ENCODE data around the gene PRR5.
"Not testable (repeated sequence)": the region's sequence is repeated elsewhere in the genome, so short reads cannot be mapped to it uniquely, and the experiment has no call there.

The PRR5 gene

GRCh38 chr22:44701824-44702478, at the start of gene PRR5:
PRR5 (plus strand) TSS chr22:44702204; CDS start chr22:44702475, 271 bp downstream.
- DNase-seq, result no peak

GRCh38 chr22:44652866-44653265, 49.1 kb upstream of the PRR5 start:
- DNase-seq, result not testable (repeated sequence)

GRCh38 chr22:44658311-44658953, 43.6 kb upstream of the PRR5 start:
- DNase-seq, result no peak

GRCh38 chr22:44659140-44659539, 42.9 kb upstream of the PRR5 start:
- no peak for DNase-seq

DNA sequence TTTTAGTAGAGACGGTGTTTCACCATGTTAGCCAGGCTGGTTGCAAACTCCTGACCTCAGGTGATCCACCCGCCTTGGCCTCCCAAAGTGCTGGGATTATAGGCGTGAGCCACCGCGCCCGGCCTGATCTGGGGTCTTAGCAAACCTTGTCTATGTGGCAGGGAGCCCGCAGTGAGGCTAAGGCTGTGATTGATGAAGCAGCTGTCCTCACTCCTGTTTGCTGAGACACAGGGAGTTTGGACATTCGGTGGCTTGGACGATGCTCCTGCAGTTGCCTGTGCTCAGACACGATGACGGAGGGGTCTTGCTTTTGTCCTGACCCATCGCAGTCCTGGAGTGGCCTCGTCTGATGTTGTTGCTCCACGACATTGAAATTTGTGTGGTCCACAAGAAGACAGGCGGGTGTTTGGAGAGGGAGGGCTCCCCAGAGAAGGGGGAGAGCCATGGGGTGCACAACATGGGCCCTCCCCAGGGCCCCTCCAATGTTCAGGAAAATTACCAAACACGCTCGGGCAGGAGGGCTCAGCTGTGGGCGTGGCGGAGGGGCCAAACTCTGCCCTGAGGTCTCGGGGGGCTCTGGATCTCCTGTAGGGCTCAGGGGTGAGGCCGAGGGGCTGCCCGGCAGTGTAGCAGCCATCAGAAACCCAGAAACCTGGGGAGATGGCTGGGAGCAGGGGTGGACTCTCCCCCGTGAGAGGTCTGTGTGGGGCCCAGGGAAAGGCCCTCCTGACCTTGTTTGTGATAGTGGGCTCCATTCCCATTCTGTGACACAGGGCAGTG, 41.8 kb upstream of the PRR5 start:
- no peak for DNase-seq

DNA sequence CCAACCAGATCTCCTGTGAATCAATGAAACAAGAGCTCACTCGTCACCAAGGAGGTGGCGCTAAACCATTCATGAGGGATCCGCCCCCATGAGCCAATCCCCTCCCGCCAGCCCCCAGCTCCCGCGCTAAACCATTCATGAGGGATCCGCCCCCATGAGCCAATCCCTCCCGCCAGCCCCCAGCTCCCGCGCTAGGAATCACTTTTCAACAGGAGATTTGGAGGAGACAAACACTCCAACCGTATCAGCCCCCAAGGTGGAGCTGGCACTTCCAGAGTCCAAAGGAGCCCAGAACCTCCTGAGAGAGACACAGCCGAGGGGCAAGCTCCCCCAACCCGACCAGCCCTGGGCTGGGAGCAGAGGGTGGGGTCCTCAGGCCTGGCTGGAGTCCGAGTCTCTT, 40.9 kb upstream of the PRR5 start:
- DNase-seq, result no peak

GRCh38 chr22:44661659-44662569, 40.1 kb upstream of the PRR5 start:
- DNase-seq, result no peak

DNA sequence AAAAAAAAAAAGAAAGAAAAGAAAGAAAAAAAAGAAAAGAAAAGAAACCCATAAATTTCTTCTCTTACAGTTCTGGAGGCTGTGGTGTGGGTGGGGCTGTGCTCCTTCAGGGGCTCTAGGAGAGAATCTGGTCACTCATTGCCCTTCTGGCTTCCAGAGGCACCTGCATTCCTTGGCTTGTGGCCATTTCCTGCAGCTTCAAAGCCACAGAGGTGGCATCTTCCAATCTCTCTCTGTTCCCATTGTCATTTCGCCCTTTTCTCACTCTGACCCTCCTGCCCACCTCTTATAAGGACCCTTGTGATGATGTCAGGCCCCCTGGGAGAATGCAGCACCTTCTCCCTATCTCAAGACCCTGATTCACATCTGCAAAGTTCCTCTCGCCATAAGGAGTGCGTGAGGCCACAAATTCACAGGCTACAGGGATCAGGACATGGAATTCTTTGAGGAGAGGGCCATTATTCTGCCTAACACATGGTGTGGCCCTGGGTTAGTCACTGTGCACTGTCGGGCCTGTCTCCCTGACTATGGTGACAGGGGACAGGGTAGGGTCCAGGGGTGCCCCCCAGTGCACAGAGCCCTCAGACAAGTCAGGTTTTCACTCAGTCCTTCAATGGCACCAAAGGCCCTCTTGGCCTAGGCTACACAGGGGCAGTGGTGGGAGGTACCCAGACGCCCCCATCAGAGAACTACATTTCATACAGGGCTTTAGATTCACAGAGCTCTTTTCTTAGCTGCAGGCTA, 38.6 kb upstream of the PRR5 start:
- DNase-seq, result no peak

DNA sequence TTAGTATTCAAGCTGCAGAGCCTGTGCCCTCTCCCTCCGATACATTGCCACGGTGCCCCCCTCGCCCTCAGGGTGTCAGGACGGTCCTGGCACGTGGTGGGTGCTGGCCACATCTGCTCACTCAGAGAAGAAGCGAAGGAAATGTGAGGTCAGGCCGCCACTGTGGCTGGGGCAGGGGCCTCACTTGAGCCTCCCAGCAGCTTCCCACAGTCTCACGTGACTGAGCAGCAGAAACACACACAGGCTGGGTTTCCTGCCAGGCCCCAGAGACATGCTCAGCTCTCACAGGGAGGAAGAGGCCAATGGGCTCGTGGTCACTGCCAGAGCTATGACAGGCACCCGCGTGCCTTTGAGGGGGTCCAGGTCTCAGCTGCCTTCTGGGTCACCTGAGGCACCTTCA, 37.9 kb upstream of the PRR5 start:
- no peak for DNase-seq

DNA sequence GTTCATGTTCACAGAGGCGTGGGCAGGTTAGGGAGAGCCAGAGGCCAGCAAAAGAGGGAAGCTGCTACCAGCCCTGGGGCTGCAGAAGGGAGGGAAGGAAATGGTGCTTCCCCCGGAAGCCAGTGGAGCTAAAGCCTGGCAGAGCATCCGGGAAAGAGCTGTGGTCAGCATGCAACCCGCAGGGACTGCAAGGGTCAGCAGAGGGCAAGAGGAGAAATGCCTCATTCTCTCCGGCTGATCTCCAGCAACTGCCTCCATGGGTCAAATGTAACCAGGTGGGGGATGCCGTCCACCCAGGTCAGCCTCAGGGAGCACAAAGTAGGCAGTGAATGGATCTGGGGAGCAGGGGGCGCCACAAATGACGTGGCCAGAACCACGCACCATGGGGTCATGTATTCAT, 36.9 kb upstream of the PRR5 start:
- DNase-seq, result no peak

- no peak for DNase-seq
Measured at GRCh38 chr22:44666207-44666585, 35.8 kb upstream of the PRR5 start.

DNA sequence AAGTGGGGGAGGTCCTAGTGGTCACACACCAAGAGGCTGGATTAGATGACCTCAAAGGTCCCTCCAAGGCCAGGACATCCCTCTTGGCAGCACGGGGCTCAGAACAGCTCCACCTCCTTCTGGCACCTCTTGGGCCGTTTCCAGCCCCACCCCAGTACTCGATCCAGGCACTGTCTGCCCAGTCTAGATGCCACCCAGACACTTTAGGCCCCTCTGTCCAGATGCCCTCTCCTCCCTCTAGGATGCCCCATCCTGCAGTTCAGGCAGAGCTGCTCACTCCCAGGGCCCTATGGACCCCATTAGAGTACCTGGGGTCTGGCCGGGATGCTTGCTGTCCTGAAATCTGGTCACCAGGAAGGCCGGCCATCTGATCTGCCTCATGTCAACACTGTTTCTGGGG, 34.7 kb upstream of the PRR5 start:
- no peak for DNase-seq

DNA sequence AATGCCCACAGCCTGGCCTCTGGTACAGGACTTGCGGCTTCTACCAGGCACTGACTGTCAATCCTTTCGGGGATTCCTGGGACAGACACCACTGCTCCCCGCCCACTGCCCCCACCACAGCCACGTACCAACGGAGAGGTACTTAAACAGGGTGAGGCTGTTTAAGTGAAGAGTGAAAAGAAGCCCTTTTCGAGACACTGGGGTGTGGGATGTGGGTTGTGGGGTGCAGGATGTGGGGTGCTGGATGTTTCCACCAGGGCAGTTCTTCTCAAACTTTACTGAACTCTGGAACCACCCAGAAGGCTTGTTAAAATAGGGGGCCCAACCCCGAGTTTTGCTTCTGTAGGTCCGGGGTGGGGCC, 34.2 kb upstream of the PRR5 start:
- DNase-seq, result no peak

GRCh38 chr22:44668190-44668885, 33.7 kb upstream of the PRR5 start:
- DNase-seq, result no peak

GRCh38 chr22:44668886-44669521, 33.0 kb upstream of the PRR5 start:
- no peak for DNase-seq

GRCh38 chr22:44669561-44669976, 32.4 kb upstream of the PRR5 start:
- DNase-seq, result no peak

GRCh38 chr22:44670220-44670988, 31.6 kb upstream of the PRR5 start:
- no peak for DNase-seq

- no peak for DNase-seq
Measured at GRCh38 chr22:44671742-44672141, 30.3 kb upstream of the PRR5 start.

GRCh38 chr22:44672632-44673031, 29.4 kb upstream of the PRR5 start:
- DNase-seq, result no peak

- DNase-seq, result no peak
Measured at GRCh38 chr22:44673406-44673805, 28.6 kb upstream of the PRR5 start.
